ENCODE data around the gene SHQ1. TPM values are rescaled to one million over a fixed set of nuclear protein-coding genes. Genes with fewer than 3 reads are reported as not detected.

The SHQ1 gene
- total RNA-seq, 1 donor, result 19.2 TPM

- Histone ChIP-seq H3K4me2 (ENCODE audit: insufficient read depth, low read length) (no peak overlapping the region), H3K9me3 (ENCODE audit: low read depth, low read length) (no peaks in the 10 kb centered on the region), H3K27ac (ENCODE audit: low read depth, low read length) (no peak overlapping the region), H3K4me3 (ENCODE audit: insufficient read depth, low read length) (no peak overlapping the region), H4K20me1 (ENCODE audit: insufficient read depth, low read length) (no peaks in the 10 kb centered on the region), H3K36me3 (ENCODE audit: insufficient read depth, low read length) (no peaks in the 10 kb centered on the region), H3K27me3 (ENCODE audit: insufficient read depth, low read length) (no peaks in the 10 kb centered on the region), H3K79me2 (ENCODE audit: insufficient read depth, low read length) (no peaks in the 10 kb centered on the region), H3K4me1 (ENCODE audit: insufficient read depth, low read length) (no peaks in the 10 kb centered on the region), H2AFZ (ENCODE audit: low read length) (no peak overlapping the region)
- TF ChIP-seq CTCF (IDR thresholded peaks at IDR 0.05; ENCODE audit: extremely low read depth, low read depth, low read length), result no peak
- no peak for DNase-seq (ENCODE audit: insufficient read length, low spot score, missing footprints)
Measured at GRCh38 chr3:72761410-72761809, 86.8 kb downstream of the SHQ1 start.

- Histone ChIP-seq H3K79me2 (ENCODE audit: insufficient read depth, low read length) (no peaks in the 10 kb centered on the region), H2AFZ (ENCODE audit: low read length) (no peak overlapping the region), H3K4me1 (ENCODE audit: insufficient read depth, low read length) (no peaks in the 10 kb centered on the region), H3K27ac (ENCODE audit: low read depth, low read length) (no peak overlapping the region), H3K4me3 (ENCODE audit: insufficient read depth, low read length) (no peak overlapping the region), H3K9me3 (ENCODE audit: low read depth, low read length) (no peaks in the 10 kb centered on the region), H3K4me2 (ENCODE audit: insufficient read depth, low read length) (no peak overlapping the region), H3K36me3 (ENCODE audit: insufficient read depth, low read length) (no peaks in the 10 kb centered on the region), H3K27me3 (ENCODE audit: insufficient read depth, low read length) (no peaks in the 10 kb centered on the region), H4K20me1 (ENCODE audit: insufficient read depth, low read length) (no peaks in the 10 kb centered on the region)
- DNase-seq (ENCODE audit: insufficient read length, low spot score, missing footprints), result no peak
- TF ChIP-seq CTCF (IDR thresholded peaks at IDR 0.05; ENCODE audit: extremely low read depth, low read depth, low read length), result no peak
Measured at GRCh38 chr3:72760225-72760624, 88.0 kb downstream of the SHQ1 start.

GRCh38 chr3:72756900-72757299 is 91.3 kb downstream of the SHQ1 start:
- Histone ChIP-seq H2AFZ (ENCODE audit: low read length) (no peak overlapping the region), H3K9me3 (ENCODE audit: low read depth, low read length) (no peaks in the 10 kb centered on the region), H3K4me3 (ENCODE audit: insufficient read depth, low read length) (no peak overlapping the region), H3K27me3 (ENCODE audit: insufficient read depth, low read length) (no peaks in the 10 kb centered on the region), H3K27ac (ENCODE audit: low read depth, low read length) (no peak overlapping the region), H3K36me3 (ENCODE audit: insufficient read depth, low read length) (no peaks in the 10 kb centered on the region), H4K20me1 (ENCODE audit: insufficient read depth, low read length) (no peaks in the 10 kb centered on the region), H3K4me2 (ENCODE audit: insufficient read depth, low read length) (no peak overlapping the region), H3K4me1 (ENCODE audit: insufficient read depth, low read length) (no peaks in the 10 kb centered on the region), H3K79me2 (ENCODE audit: insufficient read depth, low read length) (no peaks in the 10 kb centered on the region)
- TF ChIP-seq CTCF (IDR thresholded peaks at IDR 0.05; ENCODE audit: extremely low read depth, low read depth, low read length), result no peak
- no peak for DNase-seq (ENCODE audit: insufficient read length, low spot score, missing footprints)

- H3K79me2 ChIP-seq (ENCODE audit: insufficient read depth, low read length), result no peaks in the 10 kb centered on the region
- no peak for DNase-seq (ENCODE audit: insufficient read length, low spot score, missing footprints)
- TF ChIP-seq CTCF (IDR thresholded peaks at IDR 0.05; ENCODE audit: extremely low read depth, low read depth, low read length), result no peak
- H3K36me3 ChIP-seq (ENCODE audit: insufficient read depth, low read length), result no peaks in the 10 kb centered on the region
- H3K4me3 ChIP-seq (ENCODE audit: insufficient read depth, low read length), result no peak overlapping the region
- H3K4me2 ChIP-seq (ENCODE audit: insufficient read depth, low read length), result no peak overlapping the region
- no peak overlapping the region for H2AFZ ChIP-seq (ENCODE audit: low read length)
- H4K20me1 ChIP-seq (ENCODE audit: insufficient read depth, low read length), result no peaks in the 10 kb centered on the region
- H3K27ac ChIP-seq (ENCODE audit: low read depth, low read length), result no peak overlapping the region
- H3K27me3 ChIP-seq (ENCODE audit: insufficient read depth, low read length), result no peaks in the 10 kb centered on the region
- H3K9me3 ChIP-seq (ENCODE audit: low read depth, low read length), result no peaks in the 10 kb centered on the region
- no peaks in the 10 kb centered on the region for H3K4me1 ChIP-seq (ENCODE audit: insufficient read depth, low read length)
Measured at GRCh38 chr3:72754582-72754981, 93.7 kb downstream of the SHQ1 start.
